Upper lobe of right lung (tissue), 1 donor: ENCODE results near the gene PPP2R5B. TPM values are rescaled to one million over a fixed set of nuclear protein-coding genes. Genes with fewer than 3 reads are reported as not detected.

Experiments used
- ATAC-seq: fragments of 200-7000 bp; cut with Tn5 transposase; one replicate; pipeline ENCODE4 v1.9.1; 2020; ENCODE audit warnings: mild to moderate bottlenecking, moderate library complexity
- DNase-seq: peaks from one replicate; pipeline ENCODE4 v3.0.0-alpha.2; 2020
- H3K27ac ChIP-seq: fragments of 200-600 bp; one replicate; pipeline ENCODE4 v1.8.0; 2022
- H3K27me3 ChIP-seq: fragments of 200-600 bp; one replicate; pipeline ENCODE4 v1.8.0; 2022; ENCODE audit warnings: mild to moderate bottlenecking
- H3K36me3 ChIP-seq: fragments of 200-600 bp; one replicate; pipeline ENCODE4 v1.8.0; 2022
- H3K4me1 ChIP-seq: fragments of 200-600 bp; one replicate; pipeline ENCODE4 v1.8.0; 2022
- H3K4me3 ChIP-seq: fragments of 200-600 bp; one replicate; pipeline ENCODE4 v1.8.0; 2022; ENCODE audit warnings: mild to moderate bottlenecking
- H3K9me3 ChIP-seq: fragments of 200-600 bp; one replicate; pipeline ENCODE4 v1.8.0; 2022
- intact Hi-C: fragments of 100-400 bp; cut with DNase I; formaldehyde crosslinking; loops from one replicate; pipeline ENCODE4 v1.11.0; 2022
- total RNA-seq: library from RNA; stranded (reverse); fragmentation: NEBNext Ultra II Directional; extraction: Animal tissue kit (Norgen Biotek cat#: 25700); gene quantifications from one replicate; pipeline ENCODE4 v1.2.1, GENCODE V29; 2021
- TF ChIP-seq, protein P1 (sequence below): fragments of 200-600 bp; IDR thresholded peaks from one replicate; pipeline ENCODE4 v1.8.0; 2022; ENCODE audit warnings: antibody characterized with exemption
- donor health status: DM: no; HTN: yes; CAD: no; lungs with severe emphysema.

Gene PPP2R5B
- total RNA-seq, 1 donor from 2014 or later, result 29.4 TPM

DNA sequence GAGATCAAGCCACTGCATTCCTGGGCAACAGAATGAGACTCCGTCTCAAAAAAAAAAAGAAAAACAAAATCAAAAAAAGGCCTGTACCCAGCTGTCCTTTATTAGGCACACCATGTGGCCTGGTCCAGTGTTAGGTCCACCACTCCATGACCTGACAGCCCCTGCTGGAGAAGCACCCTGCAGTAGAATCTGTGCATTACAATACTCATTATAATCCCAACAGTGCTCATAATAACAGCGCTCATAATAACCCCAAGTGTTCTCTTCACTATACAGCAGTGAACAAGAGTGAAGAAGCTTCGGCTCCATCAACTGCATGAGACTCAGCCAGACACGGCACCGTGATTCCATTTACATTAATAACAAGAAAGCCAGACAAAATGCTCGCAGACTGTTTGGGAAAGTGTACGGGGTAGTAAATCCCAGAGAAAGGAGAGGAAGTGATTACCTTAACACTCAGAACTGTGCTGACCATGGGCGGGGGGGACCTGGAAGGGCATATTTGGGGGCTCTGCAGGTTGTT, 37.2 kb upstream of the PPP2R5B start:
- intact Hi-C loops, result no loop called here
- Histone ChIP-seq H3K27ac (no peak overlapping the region), H3K9me3 (no peaks in the 10 kb centered on the region), H3K4me1 (peaks cover 21% of the 10 kb centered on the region), H3K4me3 (no peak overlapping the region), H3K36me3 (no peaks in the 10 kb centered on the region), H3K27me3 (no peaks in the 10 kb centered on the region)
- TF ChIP-seq, protein P1, sequence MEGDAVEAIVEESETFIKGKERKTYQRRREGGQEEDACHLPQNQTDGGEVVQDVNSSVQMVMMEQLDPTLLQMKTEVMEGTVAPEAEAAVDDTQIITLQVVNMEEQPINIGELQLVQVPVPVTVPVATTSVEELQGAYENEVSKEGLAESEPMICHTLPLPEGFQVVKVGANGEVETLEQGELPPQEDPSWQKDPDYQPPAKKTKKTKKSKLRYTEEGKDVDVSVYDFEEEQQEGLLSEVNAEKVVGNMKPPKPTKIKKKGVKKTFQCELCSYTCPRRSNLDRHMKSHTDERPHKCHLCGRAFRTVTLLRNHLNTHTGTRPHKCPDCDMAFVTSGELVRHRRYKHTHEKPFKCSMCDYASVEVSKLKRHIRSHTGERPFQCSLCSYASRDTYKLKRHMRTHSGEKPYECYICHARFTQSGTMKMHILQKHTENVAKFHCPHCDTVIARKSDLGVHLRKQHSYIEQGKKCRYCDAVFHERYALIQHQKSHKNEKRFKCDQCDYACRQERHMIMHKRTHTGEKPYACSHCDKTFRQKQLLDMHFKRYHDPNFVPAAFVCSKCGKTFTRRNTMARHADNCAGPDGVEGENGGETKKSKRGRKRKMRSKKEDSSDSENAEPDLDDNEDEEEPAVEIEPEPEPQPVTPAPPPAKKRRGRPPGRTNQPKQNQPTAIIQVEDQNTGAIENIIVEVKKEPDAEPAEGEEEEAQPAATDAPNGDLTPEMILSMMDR, result no peak
- ATAC-seq (no peak), DNase-seq (no peak)

DNA sequence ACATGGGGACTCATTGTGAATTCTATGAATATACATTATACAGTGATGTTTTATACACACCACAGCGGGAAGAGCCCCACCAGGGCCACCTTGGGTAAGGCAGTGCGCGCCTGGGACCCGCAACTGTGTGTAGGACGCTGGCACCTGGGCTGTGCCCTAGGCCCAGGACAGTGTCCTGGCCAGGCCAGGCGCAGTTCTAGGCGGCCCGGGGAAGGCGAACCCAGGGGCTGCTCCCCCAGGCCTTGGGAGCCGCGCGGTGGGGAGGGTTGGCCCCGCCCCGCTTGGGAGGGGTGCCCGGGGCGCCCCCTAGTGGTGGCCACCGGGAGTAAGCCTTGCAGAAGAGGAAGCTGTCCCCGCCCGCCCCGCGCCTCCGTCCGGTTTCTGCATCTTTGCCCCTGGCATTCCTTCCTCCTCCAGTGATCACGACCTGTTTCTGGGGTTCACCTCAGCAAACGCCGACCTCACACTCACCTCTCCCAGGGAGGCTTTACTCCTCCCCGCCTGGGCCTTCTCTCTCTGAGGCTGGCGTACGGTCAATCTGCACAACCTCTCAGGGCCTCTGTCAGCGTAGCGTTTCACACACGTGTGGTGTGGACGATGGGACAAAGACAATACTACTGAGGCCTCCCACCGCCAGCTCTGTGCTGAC, 36.6 kb upstream of the PPP2R5B start:
- TF ChIP-seq, protein P1, result peak; percentile 99
- peak; percentile 93 for DNase-seq
- H3K9me3 ChIP-seq, result no peaks in the 10 kb centered on the region
- H3K4me1 ChIP-seq, result peaks cover 21% of the 10 kb centered on the region
- intact Hi-C loops, result no loop called here
- no peaks in the 10 kb centered on the region for H3K27me3 ChIP-seq
- no peaks in the 10 kb centered on the region for H3K36me3 ChIP-seq
- H3K4me3 ChIP-seq, result peak overlapping the region; percentile 22
- H3K27ac ChIP-seq, result no peak overlapping the region
- ATAC-seq, result peak; percentile 94

GRCh38 chr11:64888406-64888728, 36.1 kb upstream of the PPP2R5B start:
- Histone ChIP-seq H3K36me3 (no peaks in the 10 kb centered on the region), H3K27me3 (no peaks in the 10 kb centered on the region), H3K27ac (no peak overlapping the region), H3K4me1 (peaks cover 21% of the 10 kb centered on the region), H3K9me3 (no peaks in the 10 kb centered on the region), H3K4me3 (peak overlapping the region; percentile 22)
- DNase-seq, result no peak
- TF ChIP-seq, protein P1, result no peak
- intact Hi-C loops, result no loop called here
- no peak for ATAC-seq

GRCh38 chr11:64888729-64889511, 35.6 kb upstream of the PPP2R5B start:
- Histone ChIP-seq H3K36me3 (no peaks in the 10 kb centered on the region), H3K4me1 (peaks cover 22% of the 10 kb centered on the region), H3K27me3 (no peaks in the 10 kb centered on the region), H3K27ac (no peak overlapping the region), H3K9me3 (no peaks in the 10 kb centered on the region), H3K4me3 (no peak overlapping the region)
- intact Hi-C loops, result no loop called here
- TF ChIP-seq, protein P1, result no peak
- DNase-seq, result no peak
- no peak for ATAC-seq

DNA sequence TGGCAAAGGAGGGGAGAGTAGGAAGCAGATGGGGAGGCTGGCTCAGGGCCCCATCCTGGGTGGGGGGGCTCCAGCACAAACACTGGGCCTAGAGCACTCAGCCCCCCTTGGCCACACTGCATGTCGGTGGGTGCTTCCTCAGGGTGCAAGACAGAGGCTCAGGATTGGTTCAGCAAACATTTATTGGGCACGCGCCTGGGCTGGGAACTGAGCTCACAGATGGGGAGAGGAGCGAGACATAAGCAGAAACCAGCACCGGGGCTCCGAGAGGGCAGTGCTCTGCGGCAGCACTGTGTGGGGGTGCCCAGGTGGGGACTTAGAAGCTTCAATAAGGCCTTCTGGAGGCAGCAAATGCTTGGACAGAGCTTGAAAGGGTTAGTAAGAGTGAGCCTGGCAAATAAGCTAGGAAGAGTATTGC, 34.0 kb upstream of the PPP2R5B start:
- intact Hi-C loops, result loop anchor here (5.0 kb wide), 1 partner anchor 43 kb away; no protein-coding TSS in a partner anchor
- no peak overlapping the region for H3K4me3 ChIP-seq
- ATAC-seq, result no peak

More for the DNA sequence above, 34.0 kb upstream of the PPP2R5B start:
- Histone ChIP-seq H3K9me3 (no peaks in the 10 kb centered on the region), H3K27ac (no peak overlapping the region), H3K36me3 (peaks cover 6% of the 10 kb centered on the region), H3K4me1 (peaks cover 24% of the 10 kb centered on the region), H3K27me3 (no peaks in the 10 kb centered on the region)
- DNase-seq, result no peak
- TF ChIP-seq, protein P1, result no peak
